DMS153 treated with DMSO at 0.1 percent for 48 hours (cell line): ENCODE data around the gene ZNF799.
"Not testable (repeated sequence)": the region's sequence is repeated elsewhere in the genome, so short reads cannot be mapped to it uniquely, and the experiment has no call there.

Experiments
- DNase-seq: peaks from one replicate; lab custom pipeline; 2025; ENCODE audit not compliant: unreplicated experiment; lab: John Stamatoyannopoulos, UW

The ZNF799 gene

DNA sequence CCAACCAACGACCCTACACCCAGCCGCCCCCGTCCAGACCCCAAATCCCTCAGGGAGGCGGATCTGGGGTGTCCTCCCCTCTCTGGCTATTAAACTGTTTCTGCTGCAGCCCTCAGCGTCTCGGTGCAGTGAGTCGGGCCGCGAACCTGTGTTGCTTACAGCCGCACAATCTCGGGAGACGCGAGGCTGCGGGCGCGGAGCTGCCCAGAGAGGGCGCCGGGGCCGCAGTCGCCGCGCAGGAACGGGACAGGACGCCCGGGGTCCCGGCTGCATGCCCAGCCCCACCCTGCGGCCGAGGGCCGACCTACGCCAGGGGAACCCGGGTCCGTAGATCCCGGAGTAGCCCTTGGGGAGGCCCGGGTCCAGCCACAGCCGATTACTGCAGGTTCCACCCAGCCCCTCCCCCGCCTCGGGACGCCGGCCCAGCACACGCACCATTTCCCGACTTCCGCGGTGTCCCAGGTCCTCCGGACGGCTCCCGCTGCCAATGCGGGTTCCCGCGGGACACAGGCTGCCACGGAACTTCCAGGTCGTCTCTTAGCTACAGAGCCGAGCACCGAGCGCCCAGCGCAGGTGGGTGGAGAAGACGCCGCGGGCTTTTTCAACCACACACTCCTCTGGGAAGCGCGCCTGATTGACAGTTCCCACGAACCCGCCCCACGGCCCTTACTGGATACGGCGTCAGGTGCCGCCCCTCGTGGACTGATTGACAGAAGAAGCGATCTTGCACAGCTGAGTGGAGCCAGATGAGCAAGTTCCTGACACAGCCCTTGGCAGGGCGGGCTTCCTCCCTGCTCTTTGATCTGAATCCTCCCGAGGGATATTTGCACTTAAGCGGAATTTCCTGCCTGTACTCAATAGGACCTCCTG, at the start of gene ZNF799:
Gene ZNF799 (minus strand): TSS at position 639 of the 870 bp plus-strand sequence. CDS start 201 bp downstream, at position 438.
- peak; percentile 79 for DNase-seq

DNA sequence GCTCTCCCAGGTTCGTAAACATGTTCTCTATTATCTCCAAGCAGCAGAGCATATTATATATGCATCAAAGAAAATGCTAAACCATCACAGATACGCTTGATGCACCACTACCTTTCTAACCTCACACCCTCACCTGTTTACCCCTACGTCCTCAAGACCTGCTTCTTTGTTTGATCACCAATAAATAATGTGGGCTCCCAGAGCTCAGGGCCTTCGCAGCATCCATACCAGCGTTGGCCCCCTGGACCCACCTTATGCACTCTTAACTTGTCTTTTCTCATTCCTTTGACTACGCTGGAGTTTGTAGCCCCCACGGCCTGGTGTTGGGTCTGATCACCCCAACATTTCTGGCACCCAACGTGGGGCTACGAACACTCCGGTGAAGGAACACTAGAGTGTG, 49.8 kb upstream of the ZNF799 start:
- DNase-seq = no peak

DNA sequence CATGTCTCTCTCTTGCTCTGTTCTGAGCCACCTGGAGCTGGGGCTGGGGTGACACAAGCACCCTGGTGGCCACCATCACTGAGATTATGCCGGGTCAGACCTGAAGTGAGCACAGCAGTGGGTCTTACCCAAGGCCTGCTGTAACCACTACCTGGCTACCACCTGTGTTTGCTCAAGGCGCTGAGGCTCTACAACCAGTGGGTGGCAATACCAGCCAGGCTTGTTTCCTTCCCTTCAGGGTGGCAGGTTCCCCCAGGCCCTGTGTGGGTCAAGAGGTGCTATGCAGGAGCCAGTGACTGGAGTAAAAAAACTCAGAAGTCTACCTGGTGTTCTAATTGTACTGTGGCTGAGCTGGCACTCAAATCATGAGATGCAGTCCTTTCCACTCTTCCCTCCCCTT, 47.7 kb upstream of the ZNF799 start:
- no peak for DNase-seq

DNA sequence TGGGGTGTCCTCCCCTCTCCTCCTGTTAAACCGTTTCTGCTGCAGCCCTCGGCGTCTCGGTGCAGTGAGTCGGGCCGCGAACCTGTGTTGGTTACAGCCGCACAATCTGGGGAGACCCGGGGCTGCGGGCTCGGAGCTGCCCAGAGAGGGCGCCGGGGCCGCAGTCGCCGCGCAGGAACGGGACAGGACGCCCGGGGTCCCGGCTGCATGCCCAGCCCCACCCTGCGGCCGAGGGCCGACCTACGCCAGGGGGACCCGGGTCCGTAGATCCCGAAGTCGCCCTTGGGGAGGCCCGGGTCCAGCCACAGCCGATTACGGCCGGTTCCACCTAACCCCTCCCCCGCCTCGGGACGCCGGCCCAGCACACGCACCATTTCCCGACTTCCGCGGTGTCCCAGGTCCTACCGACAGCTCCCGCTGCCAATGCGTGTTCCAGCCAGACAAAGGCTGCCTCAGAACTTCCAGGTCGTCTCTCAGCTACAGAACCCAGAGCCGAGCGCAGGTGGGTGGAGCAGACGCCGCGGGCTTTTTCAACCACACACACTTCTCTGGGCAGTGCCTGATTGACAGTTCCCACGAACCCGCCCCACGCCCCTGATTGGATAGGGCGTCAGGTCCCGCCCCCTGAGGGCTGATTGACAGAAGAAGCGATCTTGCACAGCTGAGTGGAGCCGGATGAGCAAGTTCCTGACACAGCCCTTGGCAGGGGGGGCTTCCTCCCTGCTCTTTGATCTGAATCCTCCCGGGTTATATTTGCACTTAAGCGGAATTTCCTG, 39.7 kb upstream of the ZNF799 start, which contains the start of gene ZNF443:
Gene ZNF443 (minus strand): TSS at position 481 of the 776 bp plus-strand sequence. CDS start 107 bp downstream, at position 374.
- peak; percentile 93 for DNase-seq

DNA sequence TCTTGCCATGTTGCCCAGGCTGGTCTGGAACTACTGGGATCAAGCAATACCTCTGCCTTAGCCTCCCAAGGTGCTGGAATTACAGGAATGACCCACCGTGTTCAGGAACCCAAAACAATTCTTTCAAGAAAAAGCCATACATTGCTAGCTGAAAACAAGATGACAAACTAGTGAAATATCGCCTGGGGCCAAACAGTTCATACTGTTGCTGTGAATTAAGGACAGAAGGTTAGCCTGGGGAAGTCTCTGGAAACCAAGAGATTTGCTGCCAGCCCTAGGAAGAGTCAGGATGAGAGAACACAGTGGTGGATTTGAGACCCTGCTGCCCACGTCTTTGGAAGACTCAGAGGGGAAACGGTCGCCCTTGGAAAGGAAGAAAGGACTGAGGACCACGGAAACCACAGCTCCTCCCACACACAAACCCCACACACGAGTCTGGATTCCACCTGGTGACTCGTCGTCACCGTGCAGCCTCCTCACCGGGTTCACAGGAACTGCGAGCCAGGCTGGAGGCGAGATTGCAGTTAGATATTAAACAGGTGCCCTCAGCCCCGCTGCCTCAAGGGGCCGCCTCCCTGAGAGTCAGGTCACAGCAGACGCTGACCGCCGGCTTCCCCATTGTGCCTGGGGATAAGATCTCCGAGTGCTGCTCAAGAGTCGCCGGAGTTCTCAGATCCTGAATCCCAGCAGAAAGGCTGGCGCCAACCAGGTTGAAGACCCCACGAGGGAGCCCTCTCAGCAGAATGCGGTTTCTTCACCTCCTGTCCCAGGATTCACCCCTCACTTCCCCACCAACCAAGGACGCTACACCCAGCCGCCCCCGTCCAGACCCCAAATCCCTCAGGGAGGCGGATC, 38.8 kb upstream of the ZNF799 start:
- not testable (repeated sequence) for DNase-seq

DNA sequence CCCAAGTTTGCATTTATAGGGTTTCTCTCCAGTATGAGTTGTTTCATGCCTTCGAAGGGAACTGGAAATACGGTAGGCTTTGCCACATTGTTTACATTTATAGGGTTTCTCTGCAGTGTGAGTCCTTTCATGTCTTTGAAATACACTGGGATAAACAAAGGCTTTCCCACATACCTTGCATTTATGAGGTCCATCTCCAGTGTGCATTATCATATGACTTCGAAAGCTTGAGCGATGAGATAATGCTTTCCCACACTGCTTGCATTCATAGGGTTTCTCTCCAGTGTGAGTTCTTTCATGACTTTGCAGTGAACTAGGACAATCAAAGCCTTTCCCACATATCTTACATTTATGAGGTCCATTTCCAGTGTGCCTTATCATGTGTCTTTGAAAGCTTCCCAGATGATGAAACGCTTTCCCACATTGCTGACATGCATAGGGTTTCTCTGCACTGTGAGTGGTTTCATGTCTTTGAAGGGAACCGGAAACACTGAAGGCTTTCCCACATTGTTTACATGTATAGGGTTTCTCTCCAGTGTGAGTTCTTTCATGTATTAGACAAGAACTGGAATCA, 29.7 kb upstream of the ZNF799 start:
- not testable (repeated sequence) for DNase-seq

DNA sequence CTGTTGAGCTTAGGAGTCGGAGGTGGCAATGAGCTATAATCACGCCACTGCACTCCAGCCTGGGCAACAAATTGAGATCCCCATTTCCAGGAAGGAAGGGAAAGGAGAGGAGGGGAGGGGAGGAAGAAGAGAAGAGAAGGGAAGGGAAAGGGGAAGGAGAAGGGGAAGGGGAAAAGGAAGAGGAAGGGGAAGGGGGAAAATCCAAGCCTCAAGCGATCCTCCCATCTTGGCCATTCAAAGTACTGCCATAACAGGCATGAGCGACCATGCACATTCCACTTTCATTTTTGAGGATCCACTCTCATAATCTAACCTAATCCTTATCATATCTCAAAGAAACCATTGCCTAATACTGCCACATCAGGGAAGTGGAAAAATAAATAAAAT, 24.8 kb upstream of the ZNF799 start:
- DNase-seq = no peak

DNA sequence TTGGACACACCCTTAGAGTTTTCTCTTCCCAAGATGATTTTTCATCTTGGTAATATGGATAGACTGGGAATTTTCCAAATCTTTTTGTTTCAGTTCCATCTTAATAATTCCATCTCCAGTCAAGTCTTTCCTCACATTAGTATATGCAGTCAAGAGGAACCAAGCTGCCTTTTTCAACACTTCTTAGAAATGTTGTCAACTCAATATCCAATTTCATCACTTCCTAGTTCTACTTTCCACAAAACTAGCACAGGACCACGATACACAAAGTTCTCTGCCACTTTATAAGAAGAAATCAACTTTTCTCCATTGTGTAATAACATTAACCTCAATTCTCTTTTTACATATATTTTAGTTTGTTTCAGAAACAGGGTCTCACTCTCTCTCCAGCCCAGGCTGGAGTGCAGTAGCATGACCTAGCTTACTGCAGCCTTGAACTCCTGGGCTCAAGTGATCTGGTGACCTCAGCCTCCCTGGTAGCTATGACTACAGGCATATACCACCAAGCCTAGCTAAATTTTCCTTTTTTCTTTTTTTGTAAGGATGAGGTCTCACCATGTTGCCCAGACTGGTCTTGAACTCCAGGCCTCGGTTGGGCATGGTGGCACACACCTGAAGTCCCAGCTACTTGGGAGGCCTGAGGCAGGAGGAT, 24.3 kb upstream of the ZNF799 start:
- DNase-seq = no peak

DNA sequence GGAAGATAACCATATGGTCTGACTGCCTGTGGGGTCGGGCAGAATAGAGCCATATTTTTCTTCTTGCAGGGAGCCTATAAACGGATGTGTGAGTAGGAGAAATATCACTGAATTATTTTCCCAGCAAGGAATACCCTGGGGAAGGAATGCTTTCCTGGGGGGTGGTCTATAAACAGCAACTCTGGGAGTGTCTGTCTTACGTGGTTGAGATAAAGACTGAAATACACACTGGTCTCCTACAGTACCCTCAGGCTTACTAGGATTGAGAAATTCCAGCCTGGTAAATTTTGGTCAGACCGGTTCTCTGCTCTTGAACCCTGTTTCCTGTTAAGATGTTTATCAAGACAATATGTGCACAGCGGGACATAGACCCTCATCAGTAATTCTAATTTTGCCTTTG, 16.2 kb upstream of the ZNF799 start:
- DNase-seq = not testable (repeated sequence)

DNA sequence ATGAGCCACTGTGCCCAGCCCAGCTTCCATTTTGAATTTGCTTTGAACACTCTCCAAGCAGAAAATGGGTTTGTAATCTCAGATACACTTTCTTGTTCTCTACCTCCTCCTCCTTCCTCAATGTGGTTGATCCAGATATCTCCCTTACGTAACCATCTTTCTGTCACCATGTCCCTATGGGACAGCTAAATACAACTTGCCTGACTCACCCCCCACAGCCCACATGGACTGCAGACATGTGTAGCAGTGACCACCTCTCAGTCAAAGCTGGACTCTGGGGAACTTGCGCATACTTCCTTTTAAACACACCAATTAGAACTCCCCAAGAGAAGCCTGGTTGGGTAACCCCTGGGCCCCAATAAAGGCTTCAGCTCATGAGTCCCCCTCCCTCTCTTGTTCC, 10.8 kb upstream of the ZNF799 start:
- no peak for DNase-seq

DNA sequence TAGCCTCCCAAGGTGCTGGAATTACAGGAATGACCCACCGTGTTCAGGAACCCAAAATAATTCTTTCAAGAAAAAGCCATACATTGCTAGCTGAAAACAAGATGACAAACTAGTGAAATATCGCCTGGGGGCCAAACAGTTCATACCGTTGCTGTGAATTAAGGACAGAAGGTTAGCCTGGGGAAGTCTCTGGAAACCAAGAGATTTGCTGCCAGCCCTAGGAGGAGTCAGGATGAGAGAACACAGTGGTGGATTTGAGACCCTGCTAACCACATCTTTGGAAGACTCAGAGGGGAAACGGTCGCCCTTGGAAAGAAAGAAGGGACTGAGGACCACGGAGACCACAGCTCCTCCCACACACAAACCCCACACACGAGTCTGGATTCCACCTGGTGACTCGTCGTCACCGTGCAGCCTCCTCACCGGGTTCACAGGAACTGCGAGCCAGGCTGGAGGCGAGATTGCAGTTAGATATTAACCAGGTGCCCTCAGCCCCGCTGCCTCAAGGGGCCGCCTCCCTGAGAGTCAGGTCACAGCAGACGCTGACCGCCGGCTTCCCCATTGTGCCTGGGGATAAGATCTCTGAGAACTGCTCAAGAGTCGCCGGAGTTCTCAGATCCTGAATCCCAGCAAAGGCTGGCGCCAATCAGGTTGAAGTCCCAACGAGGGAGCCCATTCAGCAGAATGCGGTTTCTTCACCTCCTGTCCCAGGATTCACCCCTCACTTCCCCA, 1.0 kb downstream of the ZNF799 start:
- not testable (repeated sequence) for DNase-seq

DNA sequence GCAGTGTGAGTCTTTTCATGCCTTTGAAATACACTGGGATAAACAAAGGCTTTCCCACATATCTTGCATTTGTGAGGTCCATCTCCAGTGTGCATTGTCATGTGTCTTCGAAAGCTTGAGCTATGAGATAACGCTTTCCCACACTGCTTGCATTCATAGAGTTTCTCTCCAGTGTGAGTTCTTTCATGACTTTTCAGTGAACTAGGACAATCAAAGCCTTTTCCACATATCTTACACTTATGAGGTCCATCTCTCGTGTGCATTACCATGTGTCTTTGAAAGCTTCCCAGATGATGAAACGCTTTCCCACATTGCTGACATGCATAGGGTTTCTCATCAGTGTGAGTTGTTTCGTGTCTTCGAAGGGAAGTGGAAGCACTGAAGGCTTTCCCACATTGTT, 9.9 kb downstream of the ZNF799 start:
- DNase-seq = not testable (repeated sequence)

DNA sequence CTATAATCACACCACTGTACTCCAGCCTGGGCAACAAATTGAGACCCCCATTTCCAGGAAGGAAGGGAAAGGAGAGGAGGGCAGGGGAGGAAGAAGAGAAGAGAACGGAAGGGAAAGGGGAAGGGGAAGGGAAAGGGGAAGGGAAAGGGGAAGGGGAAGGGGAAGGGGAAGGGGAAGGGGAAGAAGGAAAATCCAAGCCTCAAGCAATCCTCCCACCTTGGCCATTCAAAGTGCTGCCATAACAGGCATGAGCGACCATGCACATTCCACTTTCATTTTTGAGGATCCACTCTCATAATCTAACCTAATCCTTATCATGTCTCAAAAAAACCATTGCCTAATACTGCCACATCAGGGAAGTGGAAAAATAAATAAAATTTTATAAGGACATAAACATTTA, 14.7 kb downstream of the ZNF799 start:
- not testable (repeated sequence) for DNase-seq

DNA sequence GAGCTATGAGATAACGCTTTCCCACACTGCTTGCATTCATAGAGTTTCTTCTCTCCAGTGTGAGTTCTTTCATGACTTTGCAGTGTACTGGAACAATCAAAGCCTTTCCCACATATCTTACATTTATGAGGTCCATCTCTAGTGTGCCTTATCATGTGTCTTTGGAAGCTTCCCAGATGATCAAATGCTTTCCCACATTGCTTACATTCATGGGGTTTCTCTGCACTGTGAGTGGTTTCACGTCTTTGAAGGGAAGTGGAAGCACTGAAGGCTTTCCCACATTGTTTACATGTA, 20.7 kb downstream of the ZNF799 start:
- DNase-seq = no peak

DNA sequence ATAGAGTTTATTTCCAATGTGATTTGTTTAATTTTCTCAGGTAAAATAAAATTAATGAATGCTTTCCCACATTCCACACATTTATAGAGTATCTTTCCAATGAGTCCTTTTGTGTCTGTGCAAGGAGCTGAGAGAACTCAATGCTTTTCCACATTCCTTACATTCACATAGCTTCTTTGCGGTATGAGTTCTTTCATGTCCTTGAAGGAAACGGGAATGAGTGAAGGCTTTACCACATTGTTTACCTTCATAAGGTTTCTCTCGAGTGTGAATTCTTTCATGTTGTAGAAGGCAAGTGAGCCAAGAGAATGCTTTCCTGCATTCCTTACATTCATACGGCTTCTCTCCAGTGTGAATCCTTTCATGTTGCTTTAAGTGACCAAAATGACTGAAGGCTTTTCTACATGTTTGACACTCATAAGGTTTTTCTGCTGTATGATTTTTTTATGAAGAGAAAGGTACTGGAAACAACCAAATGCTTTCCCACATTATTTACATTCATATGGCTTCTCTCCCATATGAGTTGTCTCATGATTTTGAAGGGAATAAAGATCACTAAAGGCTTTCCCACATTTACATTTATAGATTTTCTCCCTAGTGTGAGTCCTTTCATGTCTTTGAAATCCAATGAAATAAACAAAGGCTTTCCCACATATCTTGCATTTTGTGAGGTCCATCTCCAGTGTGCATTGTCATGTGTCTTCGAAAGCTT, 21.2 kb downstream of the ZNF799 start:
- no peak for DNase-seq

DNA sequence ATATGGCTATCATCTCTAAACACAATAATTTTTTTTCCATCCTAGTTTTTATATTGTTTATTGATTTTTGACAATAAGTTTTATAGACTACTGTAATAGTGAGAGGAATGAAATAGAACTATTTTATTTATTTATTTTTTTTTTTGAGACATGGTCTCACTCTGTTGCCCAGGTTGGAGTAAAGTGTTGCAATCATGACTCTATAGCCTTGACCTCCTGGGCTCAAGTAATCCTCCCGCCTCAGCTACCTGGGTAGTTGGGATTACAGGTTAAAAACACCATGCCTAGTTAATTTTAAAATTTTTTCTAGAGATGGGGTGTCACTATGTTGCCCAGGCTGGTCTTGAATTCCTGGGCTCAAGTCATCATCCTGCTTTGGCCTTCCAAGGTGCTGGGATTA, 27.0 kb downstream of the ZNF799 start:
- DNase-seq = no peak

DNA sequence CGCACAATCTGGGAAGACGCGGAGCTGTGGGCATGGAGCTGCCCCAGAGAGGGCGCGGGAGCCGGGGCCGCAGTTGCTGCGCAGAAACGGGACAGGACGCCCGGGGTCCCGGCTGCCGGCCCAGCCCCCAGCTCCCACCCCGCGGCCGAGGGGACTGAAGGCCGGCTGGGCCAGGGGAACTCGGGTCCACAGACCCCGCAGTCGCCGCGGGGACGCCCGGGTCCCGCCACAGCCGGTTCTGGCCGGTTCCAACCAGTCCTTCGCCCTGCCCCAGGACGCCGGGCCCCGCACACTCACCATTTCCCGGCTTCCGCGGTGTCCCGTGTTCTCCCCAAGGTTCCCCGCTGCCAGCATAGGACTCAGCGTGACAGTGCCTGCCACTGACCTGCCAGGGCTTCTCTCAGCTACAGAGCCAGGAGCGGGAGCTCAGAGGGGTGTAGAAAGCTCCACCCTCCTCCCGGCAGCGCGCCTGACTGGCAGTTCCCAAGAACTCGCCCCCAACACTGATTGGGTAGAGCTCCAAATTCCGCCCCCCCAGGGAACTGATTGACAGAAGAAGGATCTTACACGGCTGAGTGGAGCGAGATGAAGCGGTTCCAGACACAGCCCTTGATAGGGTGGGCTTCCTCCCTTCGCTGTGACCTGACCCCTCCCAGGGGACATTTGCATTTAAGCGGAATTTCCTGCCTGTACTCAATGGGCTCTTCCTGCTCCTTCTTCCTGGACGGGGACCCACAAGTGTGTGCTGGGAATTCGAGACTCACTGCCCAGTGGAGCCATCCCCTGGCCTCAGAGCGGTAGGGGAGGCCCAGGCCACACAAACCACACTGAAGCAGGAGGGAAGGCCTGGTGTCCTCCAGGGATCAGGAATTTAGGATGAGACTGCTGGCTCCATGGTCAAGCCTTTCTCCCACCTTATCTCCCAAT, 35.6 kb downstream of the ZNF799 start, which contains the start of gene ZNF442:
Gene ZNF442 (minus strand): TSS at position 448 of the 927 bp plus-strand sequence. CDS start 2,052 bp downstream, outside the sequence.
- DNase-seq = peak; percentile 25
